Measurements from ENCODE around the gene ITGB2.

Gene ITGB2

DNA sequence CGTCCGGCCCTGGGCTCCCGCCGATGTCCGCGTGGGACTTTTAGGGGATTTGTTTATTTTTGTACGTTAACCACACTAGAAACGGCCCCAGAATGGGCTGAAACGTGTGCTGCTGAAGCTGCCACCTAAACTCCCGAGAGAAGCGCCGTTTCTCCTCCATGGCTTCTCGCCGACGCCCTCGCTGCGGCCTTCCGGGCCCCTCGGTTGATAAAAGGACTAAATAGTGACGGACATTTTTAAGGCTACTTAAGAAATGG is 46.5 kb downstream of the ITGB2 start:
- Histone ChIP-seq H3K4me1 (ENCODE audit: control insufficient read depth, low read length) (peaks cover 43% of the 10 kb centered on the region), H3K36me3 (ENCODE audit: control insufficient read depth, low read length) (no peaks in the 10 kb centered on the region), H3K9me2 (replicated peaks; ENCODE audit: control insufficient read depth, low read length) (no peaks in the 10 kb centered on the region), H3K9me3 (ENCODE audit: control insufficient read depth, insufficient read depth, low read length) (no peaks in the 10 kb centered on the region), H3K4me3 (ENCODE audit: low read length) (peak overlapping the region; percentile 91), H3F3A (ENCODE audit: control insufficient read depth, insufficient read depth) (peaks cover 11% of the 10 kb centered on the region), H3K27me3 (ENCODE audit: control insufficient read depth, low read length) (peaks cover 28% of the 10 kb centered on the region), H3K4me2 (ENCODE audit: low read length) (peak overlapping the region; percentile 98), H3K27ac (ENCODE audit: low read depth, low read length) (no peak overlapping the region), H3K79me2 (ENCODE audit: control insufficient read depth, low read length) (peaks cover 40% of the 10 kb centered on the region), H4K20me1 (ENCODE audit: control insufficient read depth, insufficient read depth, low read depth, low read length) (peaks cover 16% of the 10 kb centered on the region; the same call in 1 of the 2 replicates)
- TF ChIP-seq CTCF (IDR thresholded peaks at IDR 0.05; ENCODE audit: low read depth, low read length, poor library complexity, severe bottlenecking) (no peak), EZH2phosphoT487 (IDR thresholded peaks at IDR 0.05; ENCODE audit: borderline replicate concordance, low read length) (peak; percentile 68; the same call in 1 of the 2 replicates)

GRCh38 chr21:44873356-44874239 is 47.1 kb downstream of the ITGB2 start, which contains the start of gene PTTG1IP:
Gene PTTG1IP, minus strand, starts transcription at chr21:44873690. Its CDS starts 74 bp downstream, at chr21:44873616.
- peaks cover 11% of the 10 kb centered on the region for H3F3A ChIP-seq (ENCODE audit: control insufficient read depth, insufficient read depth)

DNA sequence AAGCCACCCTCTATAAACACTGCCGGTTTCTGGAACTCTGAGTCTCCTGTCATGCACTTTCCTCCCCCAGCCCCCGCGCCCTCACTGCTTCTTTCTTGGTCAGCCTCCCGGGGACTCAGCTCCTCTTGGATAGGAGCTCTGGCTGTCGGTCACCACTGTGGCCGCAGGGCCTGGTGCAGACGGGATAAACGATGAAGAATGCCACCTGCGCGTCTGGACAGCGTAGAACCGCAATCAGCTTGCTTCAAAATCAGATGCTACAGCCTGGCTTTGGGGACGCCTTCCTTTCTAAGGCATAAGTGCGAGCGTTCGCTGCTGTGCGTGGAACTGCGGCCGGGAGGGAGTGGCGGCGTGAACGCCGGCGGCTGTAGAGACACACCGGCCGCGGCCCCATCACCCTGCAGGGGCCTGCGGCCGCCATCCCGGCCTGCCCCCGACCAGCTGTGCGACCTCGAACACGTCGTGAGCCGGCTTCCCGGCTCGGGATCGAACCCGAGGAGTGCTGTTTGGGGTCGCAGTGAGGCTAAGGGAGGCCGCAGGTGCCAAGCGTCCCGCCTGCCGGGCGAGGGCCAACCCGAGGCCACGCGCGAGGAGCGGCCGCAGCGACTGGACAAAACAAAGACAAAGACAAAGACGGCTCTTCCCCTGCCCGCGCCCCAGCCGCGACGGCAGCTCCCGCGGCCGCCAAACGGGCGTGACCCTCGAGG is 47.9 kb downstream of the ITGB2 start:
- peaks cover 54% of the 10 kb centered on the region for H3K79me2 ChIP-seq (ENCODE audit: control insufficient read depth, low read length)
- H4K20me1 ChIP-seq (ENCODE audit: control insufficient read depth, insufficient read depth, low read depth, low read length), result peaks cover 22% of the 10 kb centered on the region; the same call in 1 of the 2 replicates

More at GRCh38 chr21:44873356-44874239, 47.1 kb downstream of the ITGB2 start, which contains the start of gene PTTG1IP:
- TF ChIP-seq CTCF (IDR thresholded peaks at IDR 0.05; ENCODE audit: low read depth, low read length, poor library complexity, severe bottlenecking) (no peak), EZH2phosphoT487 (IDR thresholded peaks at IDR 0.05; ENCODE audit: borderline replicate concordance, low read length) (no peak)
- Histone ChIP-seq H3K9me3 (ENCODE audit: control insufficient read depth, insufficient read depth, low read length) (no peaks in the 10 kb centered on the region), H3K4me2 (ENCODE audit: low read length) (peak within 1 kb of the TSS; percentile 98), H3K4me1 (ENCODE audit: control insufficient read depth, low read length) (peaks cover 45% of the 10 kb centered on the region), H3K9me2 (replicated peaks; ENCODE audit: control insufficient read depth, low read length) (no peaks in the 10 kb centered on the region), H3K27ac (ENCODE audit: low read depth, low read length) (no peak within 1 kb of the TSS), H3K79me2 (ENCODE audit: control insufficient read depth, low read length) (peaks cover 46% of the 10 kb centered on the region), H3K4me3 (ENCODE audit: low read length) (peak within 1 kb of the TSS; percentile 91), H3K27me3 (ENCODE audit: control insufficient read depth, low read length) (peaks cover 25% of the 10 kb centered on the region), H3K36me3 (ENCODE audit: control insufficient read depth, low read length) (no peaks in the 10 kb centered on the region), H4K20me1 (ENCODE audit: control insufficient read depth, insufficient read depth, low read depth, low read length) (peaks cover 21% of the 10 kb centered on the region; the same call in 1 of the 2 replicates)

More for the DNA sequence above, 47.9 kb downstream of the ITGB2 start:
- peaks cover 11% of the 10 kb centered on the region for H3F3A ChIP-seq (ENCODE audit: control insufficient read depth, insufficient read depth)
- no peaks in the 10 kb centered on the region for H3K36me3 ChIP-seq (ENCODE audit: control insufficient read depth, low read length)
- peak overlapping the region; percentile 91 for H3K4me3 ChIP-seq (ENCODE audit: low read length)
- H3K9me2 ChIP-seq (replicated peaks; ENCODE audit: control insufficient read depth, low read length), result no peaks in the 10 kb centered on the region
- TF ChIP-seq CTCF (IDR thresholded peaks at IDR 0.05; ENCODE audit: low read depth, low read length, poor library complexity, severe bottlenecking), result no peak
- TF ChIP-seq EZH2phosphoT487 (IDR thresholded peaks at IDR 0.05; ENCODE audit: borderline replicate concordance, low read length), result no peak
- peaks cover 24% of the 10 kb centered on the region for H3K27me3 ChIP-seq (ENCODE audit: control insufficient read depth, low read length)
- H3K27ac ChIP-seq (ENCODE audit: low read depth, low read length), result no peak overlapping the region
- peak overlapping the region; percentile 98 for H3K4me2 ChIP-seq (ENCODE audit: low read length)
- H3K4me1 ChIP-seq (ENCODE audit: control insufficient read depth, low read length), result peaks cover 42% of the 10 kb centered on the region
- no peaks in the 10 kb centered on the region for H3K9me3 ChIP-seq (ENCODE audit: control insufficient read depth, insufficient read depth, low read length)

Measured in DOHH2 (cell line).